HG02981 (cell line): ENCODE measurements around the gene ZBED3.

ENCODE experiments used
- ATAC-seq: cut with Tn5 transposase; IDR thresholded peaks from one replicate; pipeline ENCODE4 v1.9.1; 2021; ENCODE audit warnings: mild to moderate bottlenecking, moderate library complexity; ENCODE audit not compliant: unreplicated experiment

The ZBED3 gene

DNA sequence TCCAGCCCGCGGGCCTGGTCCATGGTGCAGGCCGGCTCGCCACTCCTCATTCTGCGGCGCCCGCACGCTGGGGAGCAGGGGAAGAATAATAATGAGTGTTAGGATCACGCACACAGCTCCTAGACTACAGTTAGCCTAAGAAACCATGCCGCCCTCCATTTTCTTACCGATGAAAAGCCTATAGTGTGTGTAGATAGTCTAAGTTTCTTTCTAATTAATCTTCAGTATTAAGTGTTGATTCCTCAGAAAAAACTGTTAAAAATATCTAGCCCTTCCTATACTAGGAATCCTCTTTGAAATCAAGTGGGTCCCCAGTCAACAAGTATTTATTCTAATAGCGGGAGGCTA lies 9.3 kb downstream of the ZBED3 start:
- ATAC-seq, result peak; percentile 10

DNA sequence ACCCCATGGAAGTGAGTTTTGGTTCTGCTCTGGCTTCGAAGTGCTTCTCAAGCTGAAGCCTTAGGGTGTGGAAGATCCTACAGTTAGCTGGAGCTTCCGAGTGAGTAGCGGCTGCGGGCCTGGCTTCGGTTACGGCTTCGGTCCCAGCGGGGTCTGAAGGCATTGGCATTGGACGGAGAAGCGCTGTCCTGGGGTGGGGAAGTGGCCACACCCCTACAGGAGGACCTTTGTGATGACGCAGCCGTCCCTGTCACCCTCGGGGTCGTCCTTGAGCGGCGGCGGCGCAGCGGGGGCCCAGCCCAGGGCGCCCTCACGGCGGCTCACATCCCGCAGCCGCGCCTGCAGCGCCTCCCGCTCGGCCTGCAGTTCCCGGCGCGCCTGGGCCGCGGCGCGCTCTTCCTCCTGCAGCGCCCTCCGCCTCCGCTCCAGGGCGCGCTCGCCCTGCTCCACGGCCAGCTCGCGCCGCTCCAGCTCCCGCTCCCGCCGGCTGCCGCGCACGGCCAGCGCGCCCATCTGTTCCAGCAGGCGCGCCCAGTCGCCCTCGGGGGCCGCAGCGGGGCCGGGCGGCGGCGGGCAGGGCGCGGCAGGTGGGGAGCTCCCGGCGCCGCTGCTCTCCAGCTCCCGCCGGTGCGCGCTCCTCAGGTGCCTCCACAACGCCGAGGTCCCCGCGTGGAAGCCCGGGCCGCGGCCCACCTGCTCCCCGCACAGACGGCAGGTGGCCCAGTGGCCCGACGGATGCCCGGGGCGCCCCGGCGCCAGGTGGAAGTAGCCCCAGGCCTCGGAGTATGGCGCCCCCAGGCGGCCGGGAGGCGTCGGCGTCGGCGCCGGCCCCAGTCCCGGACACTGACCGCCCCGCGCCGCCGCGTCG lies 9.9 kb downstream of the ZBED3 start:
- ATAC-seq, result peak; percentile 87

DNA sequence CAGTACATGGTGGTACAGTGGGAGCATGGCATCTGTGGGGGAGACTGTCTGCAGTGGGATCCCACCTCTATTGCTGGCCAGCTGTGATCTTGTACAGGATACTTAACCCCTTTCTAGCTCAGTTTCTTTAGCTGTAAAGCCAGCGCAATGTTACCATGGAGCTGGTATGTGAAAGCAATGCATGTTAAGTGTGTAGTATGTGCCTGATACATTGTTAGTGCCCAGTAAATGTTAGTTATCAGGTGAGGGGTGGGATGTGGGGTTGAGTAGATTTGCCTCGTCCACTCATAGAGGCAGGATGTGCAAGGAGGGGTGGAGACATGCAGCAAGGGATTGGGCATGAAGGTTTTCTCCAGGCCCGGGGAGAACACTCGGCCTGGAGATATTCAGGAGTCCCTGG lies 12.3 kb downstream of the ZBED3 start:
- no peak for ATAC-seq

DNA sequence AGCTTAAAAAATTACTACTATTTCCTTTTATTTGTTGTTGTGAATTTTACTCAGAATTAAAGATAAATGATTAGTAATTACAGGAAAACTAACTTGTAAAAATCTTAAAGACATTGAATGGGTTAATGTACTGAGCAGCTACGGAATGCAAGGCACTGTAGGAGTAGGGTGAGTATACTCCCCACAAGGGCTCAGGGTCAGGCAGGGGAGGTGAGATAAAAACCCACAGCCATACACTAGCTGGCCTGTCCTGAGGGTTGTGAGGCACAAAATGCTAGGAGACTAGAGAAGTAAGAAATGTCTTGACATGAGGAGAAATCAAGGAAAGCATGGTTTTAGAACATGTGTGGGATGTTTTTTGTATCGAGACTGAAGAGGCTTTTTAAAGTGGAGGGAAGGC lies 13.4 kb downstream of the ZBED3 start:
- ATAC-seq, result no peak

DNA sequence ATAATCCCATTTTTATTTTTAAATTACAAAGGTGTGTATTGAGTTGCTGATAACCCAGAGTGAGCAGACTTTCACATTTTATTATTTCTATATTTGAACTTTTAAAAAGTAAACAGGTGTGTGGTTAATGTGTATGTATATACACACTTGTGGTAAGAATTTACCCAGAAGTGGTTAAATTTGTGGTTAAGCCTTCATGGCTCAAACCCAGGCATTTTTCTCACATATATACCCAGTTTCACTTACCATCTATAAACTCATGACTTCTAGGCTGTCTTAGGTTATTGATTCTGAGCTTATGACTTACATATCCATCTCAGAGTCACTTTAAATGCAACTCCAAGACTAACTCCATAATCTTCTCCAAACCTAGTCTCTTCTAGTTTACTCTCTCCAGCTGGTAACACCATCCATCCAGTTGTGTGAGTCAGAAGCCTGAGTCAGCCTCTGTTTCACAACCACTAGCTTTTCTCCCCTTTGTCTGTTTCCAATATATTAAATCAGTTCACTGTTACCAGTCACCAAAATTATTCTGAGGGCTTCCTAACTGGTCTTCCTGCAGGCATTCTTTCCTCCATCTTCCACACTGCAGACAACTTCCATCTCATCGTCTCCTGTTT lies 20.2 kb downstream of the ZBED3 start:
- no peak for ATAC-seq

DNA sequence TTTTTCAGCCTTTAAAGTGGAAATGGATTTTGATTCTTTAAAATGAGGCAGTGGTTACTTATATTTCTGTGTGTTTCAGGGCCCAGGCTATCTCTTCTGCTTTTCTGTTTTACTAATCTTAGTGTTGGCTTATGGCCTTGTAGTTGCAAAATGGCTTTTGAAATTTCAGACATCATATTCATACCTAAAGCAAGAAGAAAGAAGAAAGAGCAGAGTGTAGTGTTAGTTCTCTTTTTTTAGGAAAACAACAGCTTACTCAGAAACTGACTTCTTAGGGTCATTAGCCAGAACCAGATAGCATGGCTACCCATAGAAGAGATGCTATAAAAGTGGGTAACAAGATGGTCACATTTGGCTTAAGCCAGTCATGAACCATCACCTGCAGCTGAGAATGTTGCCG lies 20.9 kb downstream of the ZBED3 start:
- ATAC-seq, result no peak

DNA sequence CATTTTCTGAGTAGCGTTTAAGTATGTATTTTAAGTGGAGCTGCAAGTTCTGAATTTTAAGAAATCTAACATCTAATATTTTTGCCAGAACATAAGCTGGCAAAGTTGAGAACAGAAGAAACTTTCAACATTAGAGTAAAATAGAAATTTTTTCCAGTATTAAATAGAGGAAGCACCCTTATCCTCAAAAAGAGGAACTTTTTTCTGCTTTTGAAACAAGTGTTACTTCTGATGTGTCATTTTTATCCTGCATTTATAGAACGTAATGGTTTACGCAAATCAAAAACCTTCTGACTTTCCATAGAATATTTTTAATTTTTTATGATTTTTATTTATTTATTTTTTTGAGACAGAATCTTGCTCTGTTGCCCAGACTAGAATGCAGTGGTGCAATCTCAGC lies 21.8 kb downstream of the ZBED3 start:
- no peak for ATAC-seq

DNA sequence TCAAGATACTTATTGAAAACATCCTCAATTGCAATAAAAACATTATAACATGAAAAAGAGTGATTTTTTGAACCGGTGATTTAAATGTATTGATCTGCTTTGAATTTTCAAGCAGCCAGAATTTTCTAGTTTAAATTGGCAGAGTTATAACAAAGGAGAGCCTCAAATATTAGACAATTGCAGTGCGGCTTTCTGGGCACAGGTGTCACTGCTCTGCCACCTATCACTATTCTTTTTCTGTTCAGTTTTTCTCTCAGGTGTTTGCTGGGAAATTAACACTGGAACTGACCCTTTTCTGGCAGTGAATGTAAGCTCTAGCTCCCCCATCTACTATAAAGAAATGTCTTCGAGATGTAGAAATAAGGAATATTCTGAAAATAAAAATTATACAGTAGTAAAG lies 23.0 kb downstream of the ZBED3 start:
- no peak for ATAC-seq

DNA sequence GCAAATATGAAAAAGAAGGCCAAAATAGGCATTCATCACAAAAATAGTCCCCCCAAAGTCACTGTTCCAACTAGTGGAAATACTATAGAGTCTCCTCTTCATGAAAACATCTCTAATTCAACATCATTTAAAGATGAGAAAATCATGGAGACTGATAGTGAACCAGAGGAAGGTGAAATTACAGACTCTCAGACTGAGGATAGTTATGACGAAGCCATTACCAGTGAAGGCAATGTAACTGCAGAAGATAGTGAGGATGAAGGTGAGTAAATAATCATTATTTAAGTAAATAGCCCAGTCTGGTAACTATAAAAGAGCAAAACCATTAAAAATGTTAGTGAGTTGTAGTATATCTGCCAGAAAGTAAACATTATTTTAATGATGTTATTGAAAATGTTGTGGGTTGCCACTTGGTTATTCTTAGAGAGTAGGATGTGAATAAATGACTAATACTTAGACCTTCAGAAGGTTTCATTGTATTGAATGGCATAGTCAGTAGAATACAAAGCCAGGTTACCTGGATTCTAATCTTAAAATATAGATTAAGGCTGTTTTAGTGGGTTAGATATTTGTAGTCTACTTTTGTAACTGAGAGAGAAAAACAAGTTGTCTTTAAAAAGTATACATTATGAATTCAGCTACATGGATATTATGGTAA lies 40.5 kb downstream of the ZBED3 start:
- no peak for ATAC-seq

DNA sequence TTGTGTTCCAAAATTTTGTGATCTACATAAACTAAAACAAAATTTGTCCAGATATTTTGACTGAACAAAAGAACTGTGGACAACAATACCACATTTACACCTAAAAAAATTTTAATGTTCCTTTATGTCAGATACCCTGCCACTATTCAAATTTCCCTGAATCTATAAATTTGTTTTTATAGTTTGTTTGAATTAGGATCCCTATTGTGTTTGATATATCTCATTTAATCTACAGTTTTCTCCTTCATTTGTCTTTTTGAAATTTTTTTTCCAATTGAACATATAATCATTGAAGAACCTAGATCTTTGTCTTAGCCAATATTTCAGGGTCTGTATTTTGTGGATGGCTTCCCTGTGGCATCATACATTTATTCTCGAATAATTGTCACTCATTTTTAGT lies 51.1 kb downstream of the ZBED3 start:
- ATAC-seq, result no peak

DNA sequence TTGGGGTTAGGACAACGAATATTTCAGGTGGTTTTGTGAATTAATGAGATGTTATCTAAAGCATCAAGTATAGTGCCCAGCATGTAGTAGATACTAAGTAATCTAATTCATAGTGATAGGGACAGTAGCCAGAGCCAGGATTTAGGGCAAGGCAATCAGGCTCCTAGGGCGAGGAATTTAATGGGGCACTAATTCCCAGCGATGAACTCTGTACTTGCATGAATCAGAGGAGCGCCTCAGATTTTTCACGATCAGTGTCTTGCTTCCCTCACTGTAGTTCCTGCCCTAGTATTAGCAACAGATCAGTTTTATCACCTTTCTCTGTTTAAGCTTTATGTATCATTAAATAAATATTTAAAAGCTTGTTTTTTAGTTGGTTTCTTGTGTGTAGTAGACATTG lies 53.7 kb downstream of the ZBED3 start:
- no peak for ATAC-seq

DNA sequence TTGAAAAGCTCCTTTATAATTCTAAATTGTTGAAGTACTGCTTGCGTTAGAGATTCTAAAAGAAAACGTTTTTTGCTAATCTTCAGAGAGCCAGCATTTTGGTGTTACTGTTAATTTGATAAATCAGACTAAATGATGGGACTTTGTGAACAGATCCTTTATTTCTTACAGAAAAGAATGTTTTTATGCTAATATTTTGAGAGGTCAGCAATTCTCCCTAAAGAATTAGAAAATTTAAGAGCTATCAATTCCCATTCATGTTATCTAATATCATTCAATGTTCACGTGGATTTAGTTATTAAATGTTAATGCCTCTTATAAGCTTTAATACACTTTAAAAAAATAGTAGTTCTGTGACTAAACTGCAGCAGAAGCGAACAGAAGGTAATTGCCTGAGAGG lies 54.5 kb downstream of the ZBED3 start:
- ATAC-seq, result no peak

DNA sequence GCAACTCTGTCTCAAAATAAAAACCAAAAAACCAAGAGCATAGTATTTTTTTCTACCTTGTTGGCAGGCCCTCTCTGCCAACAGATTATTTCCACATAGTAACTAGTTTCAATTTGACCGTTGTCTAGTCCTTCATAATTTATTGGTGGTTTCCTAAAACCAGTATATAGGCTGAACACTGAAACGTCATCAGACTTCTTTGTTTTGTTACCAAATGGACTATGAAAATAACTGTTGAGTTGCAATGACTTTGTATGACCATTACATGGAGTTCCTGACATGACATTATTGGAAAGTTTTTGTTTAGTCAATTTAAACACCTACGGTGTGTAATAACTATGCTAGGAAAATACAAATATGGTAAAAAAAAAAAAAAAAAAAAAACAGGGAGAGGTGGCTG lies 55.2 kb downstream of the ZBED3 start:
- no peak for ATAC-seq

DNA sequence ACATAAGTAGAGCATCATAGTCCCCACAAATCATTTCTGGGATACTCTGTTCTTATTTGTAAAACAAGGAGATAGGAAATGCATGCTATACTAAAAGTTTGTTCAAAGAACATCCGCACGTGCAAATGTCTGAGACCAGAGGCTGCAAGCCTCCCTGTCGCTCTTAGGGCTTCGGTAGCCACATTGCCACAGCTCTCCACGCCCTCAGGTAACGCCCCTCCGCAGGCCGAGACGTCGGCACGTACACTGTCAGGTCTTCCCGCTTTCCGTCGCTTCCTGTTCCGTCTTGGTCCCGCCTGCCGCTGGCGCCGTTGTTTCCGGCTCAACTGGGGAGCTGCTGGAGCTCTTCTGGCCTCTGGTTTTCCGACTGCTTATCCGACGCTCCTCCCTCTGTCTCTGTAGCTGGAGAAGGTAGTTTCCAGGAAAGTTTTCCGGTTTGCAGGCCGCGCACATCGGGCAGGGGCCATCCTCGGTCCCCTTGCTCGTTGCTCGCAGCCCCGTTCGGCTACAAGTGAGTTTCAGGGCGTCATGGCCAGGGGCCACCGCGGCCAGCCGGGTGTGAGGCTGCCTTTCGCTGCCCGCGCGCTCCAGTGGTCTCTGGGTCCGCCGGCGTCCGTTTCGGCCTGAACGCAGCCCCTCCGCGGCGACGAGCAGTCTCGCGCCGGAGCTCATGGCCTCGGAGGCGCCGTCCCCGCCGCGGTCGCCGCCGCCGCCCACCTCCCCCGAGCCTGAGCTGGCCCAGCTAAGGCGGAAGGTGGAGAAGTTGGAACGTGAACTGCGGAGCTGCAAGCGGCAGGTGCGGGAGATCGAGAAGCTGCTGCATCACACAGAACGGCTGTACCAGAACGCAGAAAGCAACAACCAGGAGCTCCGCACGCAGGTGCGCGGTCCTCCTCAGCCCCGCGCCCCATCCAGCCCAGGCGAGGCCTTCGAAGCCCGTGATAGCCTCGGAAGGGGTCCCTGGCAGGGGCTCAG lies 56.7 kb downstream of the ZBED3 start, which contains the start of gene AGGF1:
AGGF1 (plus strand) TSS at position 308 of the 975 bp plus-strand sequence; CDS start at position 671, 363 bp downstream.
- ATAC-seq, result peak; percentile 99

DNA sequence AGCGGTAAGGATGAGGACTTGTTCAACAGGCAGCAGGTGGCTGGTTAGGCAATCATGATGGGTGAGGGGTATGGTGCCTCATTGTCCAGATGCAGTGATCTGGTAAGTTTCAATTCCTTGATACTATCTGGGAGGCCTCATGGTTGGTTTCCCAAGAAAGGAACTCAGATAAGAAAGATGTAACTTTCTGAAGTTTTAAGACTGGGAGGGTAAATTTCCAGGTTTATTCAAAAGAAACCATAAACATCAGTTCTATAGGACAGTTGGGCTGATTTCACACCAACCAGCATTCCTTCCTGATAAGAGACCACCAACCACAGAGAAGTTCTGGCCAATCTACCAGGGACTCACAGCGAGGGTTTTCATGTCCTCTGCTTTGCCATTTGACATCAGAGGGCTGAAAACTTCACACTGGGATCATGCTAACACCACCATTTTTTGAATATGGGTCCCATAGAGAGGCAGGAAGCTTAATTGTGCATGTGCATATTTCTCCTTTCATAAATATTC lies 57.7 kb downstream of the ZBED3 start:
- no peak for ATAC-seq

DNA sequence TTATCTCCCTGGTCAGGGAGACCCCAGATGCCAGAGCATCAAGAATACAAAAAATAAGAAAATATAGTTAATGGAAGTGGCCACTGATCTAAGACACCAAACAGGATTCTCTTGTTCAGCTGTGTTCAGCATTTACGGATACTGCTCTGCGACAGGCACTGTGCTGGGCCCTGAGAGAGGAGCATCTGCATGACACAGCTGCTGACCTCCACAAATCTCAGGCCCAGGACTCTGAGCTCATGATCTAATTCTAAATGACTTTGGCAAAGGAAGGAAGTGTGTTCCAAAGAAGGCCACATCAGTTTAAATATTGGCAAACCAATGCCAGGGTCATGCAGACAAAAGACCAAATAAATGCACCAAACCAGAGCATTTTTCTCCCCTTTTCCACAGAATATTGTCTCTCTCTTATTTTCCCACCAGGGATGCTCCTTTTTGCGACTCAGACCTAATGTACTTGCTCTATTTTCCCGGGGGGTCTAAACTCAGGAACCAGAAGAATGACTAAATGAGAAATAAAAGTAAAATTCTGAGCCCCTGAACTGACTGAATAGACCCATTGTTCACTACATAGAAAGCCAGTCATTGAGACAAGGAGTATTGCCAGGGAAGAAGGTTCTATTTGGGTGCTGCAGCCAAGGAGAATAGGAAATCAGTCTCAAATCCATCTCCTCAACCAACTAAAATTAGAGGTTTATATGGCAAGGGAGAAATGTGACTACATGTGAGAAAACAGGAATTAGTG lies 58.3 kb downstream of the ZBED3 start:
- no peak for ATAC-seq

DNA sequence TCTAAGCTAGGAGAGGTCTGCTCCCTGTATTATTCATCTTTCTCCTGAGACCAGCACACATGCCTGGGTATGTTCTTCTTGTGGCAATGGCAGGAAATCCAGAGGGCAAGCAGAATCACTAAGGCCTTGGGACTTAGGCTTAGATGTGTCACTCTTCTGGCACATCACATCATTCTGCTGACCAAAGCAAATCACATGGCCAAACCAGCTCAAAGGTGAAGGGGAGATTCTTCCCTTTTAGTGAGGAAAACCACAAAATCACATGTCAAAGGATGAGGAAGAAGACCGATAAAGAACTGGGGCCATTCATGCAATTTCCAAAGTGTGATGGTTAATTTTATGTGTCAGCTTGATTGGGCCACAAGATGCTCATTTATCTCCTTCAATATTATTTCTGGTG lies 62.6 kb downstream of the ZBED3 start:
- ATAC-seq, result no peak

DNA sequence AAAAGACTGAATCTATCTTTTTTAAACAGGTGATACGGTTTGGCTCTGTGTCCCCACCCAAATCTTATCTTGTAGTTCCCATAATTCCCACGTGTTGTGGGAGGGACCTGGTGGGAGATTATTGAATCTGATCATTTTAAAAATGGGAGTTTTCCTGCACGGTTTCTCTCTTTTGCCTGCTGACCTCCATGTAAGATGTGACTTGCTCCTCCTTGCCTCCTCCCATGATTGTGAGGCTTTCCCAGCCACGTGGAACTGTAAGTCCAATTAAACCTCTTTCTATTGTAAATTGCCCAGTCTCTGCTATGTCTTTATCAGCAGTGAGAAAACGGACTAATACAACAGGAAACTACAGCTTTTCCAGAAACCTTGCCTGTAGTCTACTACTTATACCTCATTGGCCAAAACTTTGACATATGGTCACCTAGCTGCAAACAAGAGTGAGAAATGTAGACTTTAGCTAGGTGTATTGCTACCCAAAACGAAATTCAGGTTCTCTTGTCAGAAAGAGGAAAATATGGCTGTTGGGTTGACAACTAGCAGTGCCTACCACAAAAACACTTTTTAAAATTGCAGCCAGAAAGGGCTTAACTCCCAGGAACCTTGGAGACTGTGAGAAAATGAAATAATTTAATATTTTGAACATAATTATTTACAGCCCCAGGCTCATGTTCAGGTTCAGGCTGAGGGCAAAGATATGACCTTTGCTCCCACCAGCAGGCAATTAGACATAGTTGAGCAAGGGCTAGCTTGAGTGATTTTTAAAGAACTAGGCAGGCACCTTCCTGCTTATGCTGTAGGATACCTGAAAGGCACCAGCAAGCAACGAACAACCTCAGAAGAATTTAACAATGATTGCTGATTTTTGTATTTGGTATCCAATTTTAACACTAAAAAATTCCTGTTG lies 64.3 kb downstream of the ZBED3 start:
- ATAC-seq, result no peak
